Measurements from ENCODE around the gene PPIP5K1.

GRCh38 chr15:43510200-43511011 is 79.6 kb downstream of the PPIP5K1 start:
- TF ChIP-seq CTCF (IDR thresholded peaks at IDR 0.05; ENCODE audit: insufficient read depth, low read length) (peak; percentile 1), REST (IDR thresholded peaks at IDR 0.05; ENCODE audit: insufficient replicate concordance, low read depth) (no peak), POLR2AphosphoS5 (IDR thresholded peaks at IDR 0.05; ENCODE audit: low read depth) (peak; percentile 20; the same call in 1 of the 2 replicates), GABPA (IDR thresholded peaks at IDR 0.05; ENCODE audit: low read depth) (no peak), SPI1 (IDR thresholded peaks at IDR 0.05; ENCODE audit: borderline replicate concordance, low read depth) (0 out of 2 replicates have a peak, but pooled peaks have one; percentile 6)

Data from HL-60 (cell line).